Activated naive CD8-positive, alpha-beta T cell treated with anti-CD3 and anti-CD28 coated beads, Interleukin-2, amount 50 U/mL, for 24 hours (primary cell): ENCODE results near the gene ARHGAP32.

Source experiments
- ATAC-seq: fragments of 150-1000 bp; cut with Tn5 transposase; one replicate; pipeline ENCODE4 v1.10.0; 2021
- DNase-seq: peaks from one replicate; pipeline ENCODE4 v3.0.0; 2021
- H3K27ac Mint-ChIP-seq: one replicate; pipeline ENCODE4 v1.8.0; 2021; ENCODE audit warnings: mild to moderate bottlenecking, mixed read lengths
- H3K27me3 Mint-ChIP-seq: one replicate; pipeline ENCODE4 v1.8.0; 2021; ENCODE audit warnings: mixed read lengths
- H3K36me3 Mint-ChIP-seq: one replicate; pipeline ENCODE4 v1.8.0; 2021; ENCODE audit warnings: low read depth, mixed read lengths
- H3K4me1 Mint-ChIP-seq: one replicate; pipeline ENCODE4 v1.8.0; 2021; ENCODE audit warnings: mixed read lengths
- H3K4me3 Mint-ChIP-seq: one replicate; pipeline ENCODE4 v1.8.0; 2021; ENCODE audit warnings: mild to moderate bottlenecking, moderate library complexity, mixed read lengths
- H3K9me3 Mint-ChIP-seq: one replicate; pipeline ENCODE4 v1.8.0; 2021; ENCODE audit warnings: mixed read lengths

The ARHGAP32 gene

DNA sequence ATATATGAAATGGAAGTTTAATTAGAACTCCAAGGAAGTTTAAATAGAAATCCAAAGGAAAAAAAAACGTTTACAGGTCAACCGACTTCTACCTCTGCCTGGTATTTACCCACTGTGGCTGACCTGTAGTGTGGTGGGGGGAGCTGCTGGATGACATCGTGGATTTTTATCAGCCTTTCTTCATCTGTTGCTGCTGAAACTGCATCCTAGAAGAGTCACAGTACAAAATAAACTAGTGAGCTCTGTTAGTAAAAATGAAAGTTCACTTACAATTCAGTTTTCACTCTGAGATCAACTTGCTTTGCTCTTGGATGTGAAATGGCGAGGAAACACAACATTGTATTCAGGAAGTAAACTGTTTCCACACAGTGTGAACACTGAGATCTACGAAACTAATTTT lies 206.2 kb downstream of the ARHGAP32 start:
- ATAC-seq, result no peak
- DNase-seq, result no peak
- Mint-ChIP-seq H3K4me3 (no peak overlapping the region), H3K27me3 (no peaks in the 10 kb centered on the region), H3K36me3 (peaks cover 2% of the 10 kb centered on the region), H3K9me3 (peaks cover 5% of the 10 kb centered on the region), H3K4me1 (no peaks in the 10 kb centered on the region), H3K27ac (no peak overlapping the region)

DNA sequence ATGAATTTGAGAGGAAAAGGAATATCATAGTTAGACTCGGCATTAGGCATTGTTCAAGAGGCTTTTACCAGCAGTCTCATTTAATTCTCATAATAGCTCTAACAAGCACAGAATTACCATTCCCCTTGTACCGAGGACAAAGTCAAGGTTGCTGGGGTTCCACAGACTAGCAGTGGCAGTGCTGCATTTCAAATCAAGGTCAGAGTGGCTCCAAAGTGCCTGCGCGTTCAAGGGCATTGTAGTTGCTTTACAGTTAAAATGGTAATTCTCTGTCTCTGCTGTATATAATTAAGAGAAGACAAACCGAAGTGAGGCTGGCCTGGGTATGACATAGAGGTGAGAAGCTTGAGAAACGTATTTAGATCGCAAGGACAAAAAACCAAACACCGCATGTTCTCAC lies 209.1 kb downstream of the ARHGAP32 start:
- Mint-ChIP-seq H3K4me1 (no peaks in the 10 kb centered on the region), H3K36me3 (no peaks in the 10 kb centered on the region), H3K9me3 (no peaks in the 10 kb centered on the region), H3K27ac (no peak overlapping the region), H3K27me3 (no peaks in the 10 kb centered on the region), H3K4me3 (no peak overlapping the region)
- DNase-seq (no peak), ATAC-seq (no peak)

DNA sequence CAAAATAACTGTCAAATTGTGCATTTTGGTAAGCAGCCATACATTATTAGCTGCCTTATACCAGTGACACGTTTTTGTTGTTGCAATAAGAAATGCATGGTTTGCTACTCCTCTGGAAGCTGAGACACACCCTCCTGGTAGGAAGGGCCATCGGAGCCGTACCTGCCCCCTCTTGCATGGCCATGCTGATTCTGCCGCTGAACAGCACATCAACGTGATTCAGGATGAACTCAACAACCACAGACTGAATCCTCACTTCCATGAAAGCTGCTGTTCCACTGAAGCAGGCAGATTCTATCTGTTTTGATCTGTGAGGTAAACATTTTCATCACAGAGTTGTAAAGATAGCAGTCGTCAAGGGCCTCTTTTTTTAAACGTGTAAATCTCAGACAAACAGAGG lies 210.9 kb downstream of the ARHGAP32 start:
- H3K36me3 Mint-ChIP-seq, result no peaks in the 10 kb centered on the region
- no peak overlapping the region for H3K27ac Mint-ChIP-seq
- no peaks in the 10 kb centered on the region for H3K27me3 Mint-ChIP-seq
- no peak for DNase-seq
- H3K9me3 Mint-ChIP-seq, result no peaks in the 10 kb centered on the region
- H3K4me3 Mint-ChIP-seq, result no peak overlapping the region
- no peak for ATAC-seq
- no peaks in the 10 kb centered on the region for H3K4me1 Mint-ChIP-seq

DNA sequence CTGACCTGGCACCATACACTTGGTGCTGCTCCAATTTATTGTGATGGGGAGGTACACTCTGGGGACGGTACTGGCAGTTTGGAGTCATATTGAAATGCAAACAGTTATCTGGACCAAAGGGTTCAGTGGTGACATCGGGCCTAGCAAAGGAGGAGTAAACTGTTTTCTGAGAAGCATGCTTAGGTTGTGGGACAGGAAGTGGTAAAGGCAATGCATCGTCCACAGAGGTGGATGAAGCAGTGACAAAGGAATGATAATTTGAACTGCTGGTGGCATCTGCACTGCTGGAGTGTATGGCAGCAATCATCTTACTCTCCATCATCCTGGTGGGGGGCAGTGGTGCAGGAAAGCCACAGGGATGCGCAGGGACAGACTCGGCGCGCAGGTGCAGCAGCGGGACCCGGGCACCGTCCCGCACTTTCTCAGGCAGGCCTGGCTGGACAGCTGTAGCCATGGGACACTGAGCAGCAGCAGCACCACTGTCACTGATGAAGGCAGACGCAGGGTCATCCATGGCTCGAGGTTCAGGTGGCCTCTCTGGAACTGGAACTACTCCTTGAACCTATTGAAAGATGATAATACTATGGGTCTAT lies 221.4 kb downstream of the ARHGAP32 start:
- peaks cover 6% of the 10 kb centered on the region for H3K36me3 Mint-ChIP-seq
- ATAC-seq (no peak), DNase-seq (no peak)
- H3K9me3 Mint-ChIP-seq, result no peaks in the 10 kb centered on the region
- H3K27ac Mint-ChIP-seq, result no peak overlapping the region
- H3K27me3 Mint-ChIP-seq, result no peaks in the 10 kb centered on the region
- H3K4me1 Mint-ChIP-seq, result peaks cover 1% of the 10 kb centered on the region
- H3K4me3 Mint-ChIP-seq, result no peak overlapping the region

DNA sequence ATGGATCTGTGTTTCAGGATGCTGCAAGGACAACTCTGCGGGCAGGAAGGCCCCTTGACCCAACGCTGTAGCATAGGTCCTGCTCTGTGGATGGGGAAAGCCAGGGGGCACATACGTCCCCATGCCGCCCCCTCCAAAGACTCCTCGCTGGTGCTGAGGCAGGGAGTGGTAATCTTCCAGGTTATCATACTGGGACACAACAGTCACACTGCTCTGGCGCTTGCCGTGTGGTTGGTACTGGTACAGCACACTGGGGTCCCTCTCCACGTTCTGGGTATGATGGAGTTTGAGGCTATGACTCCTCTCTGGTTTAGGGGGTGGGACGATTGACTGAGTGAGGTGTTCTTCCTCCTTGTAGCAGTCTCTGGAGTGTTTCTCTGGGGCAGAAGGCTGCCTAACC lies 223.2 kb downstream of the ARHGAP32 start:
- H3K27me3 Mint-ChIP-seq, result no peaks in the 10 kb centered on the region
- ATAC-seq, result no peak

DNA sequence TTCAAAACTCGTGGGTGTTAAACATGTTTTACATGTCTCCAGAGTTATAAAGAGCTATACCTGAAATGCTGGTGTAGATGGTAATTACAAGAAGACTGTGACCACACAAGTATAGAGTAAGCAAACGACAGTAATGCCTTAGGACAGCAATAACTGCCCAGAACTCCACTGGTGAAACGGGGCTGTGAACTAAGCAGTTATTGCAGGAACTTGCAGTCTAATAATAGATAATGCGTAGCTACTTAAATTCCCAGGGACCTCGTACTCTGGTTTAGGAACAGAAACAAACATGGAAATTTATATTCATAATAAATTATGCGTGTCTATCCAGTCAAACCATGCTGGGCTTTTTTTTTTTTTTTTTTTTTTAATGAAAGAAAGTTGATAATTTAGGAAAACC lies 224.5 kb downstream of the ARHGAP32 start:
- Mint-ChIP-seq H3K4me1 (peaks cover 27% of the 10 kb centered on the region), H3K27me3 (no peaks in the 10 kb centered on the region), H3K4me3 (no peak overlapping the region), H3K27ac (no peak overlapping the region), H3K36me3 (peaks cover 6% of the 10 kb centered on the region), H3K9me3 (no peaks in the 10 kb centered on the region)
- no peak for ATAC-seq
- DNase-seq, result no peak

More for the DNA sequence above, 223.2 kb downstream of the ARHGAP32 start:
- H3K9me3 Mint-ChIP-seq, result no peaks in the 10 kb centered on the region
- H3K36me3 Mint-ChIP-seq, result peaks cover 6% of the 10 kb centered on the region
- no peak for DNase-seq
- H3K27ac Mint-ChIP-seq, result no peak overlapping the region
- peaks cover 18% of the 10 kb centered on the region for H3K4me1 Mint-ChIP-seq
- no peak overlapping the region for H3K4me3 Mint-ChIP-seq

DNA sequence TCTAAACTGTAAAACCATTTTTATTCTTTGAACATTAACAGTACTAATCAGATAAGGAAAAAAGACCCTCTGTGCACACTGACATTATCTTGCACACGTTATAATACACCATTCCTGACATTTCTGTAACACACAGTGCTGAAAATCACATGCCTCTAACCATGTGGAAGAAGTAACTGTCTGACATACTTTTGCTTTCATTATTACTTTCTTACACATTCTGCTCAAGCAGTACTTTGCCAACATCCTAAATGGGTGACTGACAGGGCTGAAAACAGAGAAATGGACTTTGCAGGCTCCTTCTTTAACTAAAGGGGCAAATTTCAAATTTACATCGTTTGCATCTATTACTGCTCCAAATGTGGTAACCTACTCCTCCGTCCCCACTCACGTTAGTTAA lies 226.6 kb downstream of the ARHGAP32 start:
- DNase-seq (no peak), ATAC-seq (peak; percentile 75)
- Mint-ChIP-seq H3K27me3 (peaks cover 2% of the 10 kb centered on the region), H3K9me3 (no peaks in the 10 kb centered on the region), H3K4me3 (no peak overlapping the region), H3K27ac (no peak overlapping the region), H3K4me1 (peaks cover 27% of the 10 kb centered on the region), H3K36me3 (peaks cover 3% of the 10 kb centered on the region)

DNA sequence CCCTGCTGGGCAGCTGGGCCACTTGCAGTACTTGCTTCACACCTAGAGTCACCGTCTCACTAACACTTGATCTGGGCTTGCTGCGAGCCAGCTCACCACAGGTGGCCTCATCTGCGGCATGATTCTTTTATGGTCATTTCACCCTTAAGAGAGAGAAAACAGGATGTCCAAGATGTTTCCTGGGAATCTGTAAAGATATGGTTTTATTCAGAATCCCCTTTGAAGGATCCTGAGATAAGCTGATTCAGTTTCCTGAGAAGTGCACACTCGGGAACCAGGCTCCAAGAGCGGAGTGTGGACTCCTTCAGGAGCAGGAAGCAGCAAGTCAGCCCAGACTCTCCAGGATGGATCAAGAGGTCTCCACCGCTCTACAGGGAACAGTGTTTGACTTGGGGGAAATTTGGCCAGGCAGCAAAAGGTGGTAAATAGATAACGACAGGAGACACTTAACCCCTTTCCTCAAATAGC lies 227.6 kb downstream of the ARHGAP32 start:
- no peaks in the 10 kb centered on the region for H3K36me3 Mint-ChIP-seq
- no peak overlapping the region for H3K4me3 Mint-ChIP-seq
- peaks cover 2% of the 10 kb centered on the region for H3K27me3 Mint-ChIP-seq
- no peaks in the 10 kb centered on the region for H3K9me3 Mint-ChIP-seq
- peaks cover 27% of the 10 kb centered on the region for H3K4me1 Mint-ChIP-seq
- ATAC-seq (no peak), DNase-seq (no peak)
- H3K27ac Mint-ChIP-seq, result no peak overlapping the region

DNA sequence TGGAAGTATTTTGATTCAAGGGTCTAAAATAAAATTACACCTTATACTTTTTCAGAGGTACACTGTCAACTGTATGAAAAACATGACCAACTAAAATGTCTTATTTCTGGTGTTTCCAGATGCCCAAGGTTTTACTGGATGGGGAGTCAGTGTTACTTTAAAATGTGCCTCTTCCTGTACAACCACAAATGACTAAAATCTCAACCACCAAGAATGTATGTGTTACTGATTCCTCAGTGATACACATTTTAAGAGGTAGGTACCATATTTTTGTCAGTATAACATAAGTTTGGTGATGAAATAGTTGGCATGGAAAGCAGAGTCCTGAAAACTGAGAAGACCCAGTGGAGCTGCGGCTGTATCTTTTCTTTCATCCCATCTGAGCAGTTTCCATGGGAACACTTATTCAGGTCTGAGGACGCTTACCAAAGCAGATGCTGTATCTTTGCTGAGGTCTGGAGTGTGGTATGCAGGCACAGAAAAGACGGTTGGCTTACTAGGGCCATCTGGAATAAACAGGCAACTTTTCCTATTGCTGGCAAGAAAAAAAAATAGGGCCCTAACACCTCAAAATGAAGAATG lies 228.3 kb downstream of the ARHGAP32 start:
- Mint-ChIP-seq H3K27me3 (peaks cover 2% of the 10 kb centered on the region), H3K4me1 (peaks cover 27% of the 10 kb centered on the region), H3K27ac (no peak overlapping the region), H3K36me3 (no peaks in the 10 kb centered on the region), H3K9me3 (no peaks in the 10 kb centered on the region), H3K4me3 (no peak overlapping the region)
- DNase-seq (no peak), ATAC-seq (peak; percentile 50)

DNA sequence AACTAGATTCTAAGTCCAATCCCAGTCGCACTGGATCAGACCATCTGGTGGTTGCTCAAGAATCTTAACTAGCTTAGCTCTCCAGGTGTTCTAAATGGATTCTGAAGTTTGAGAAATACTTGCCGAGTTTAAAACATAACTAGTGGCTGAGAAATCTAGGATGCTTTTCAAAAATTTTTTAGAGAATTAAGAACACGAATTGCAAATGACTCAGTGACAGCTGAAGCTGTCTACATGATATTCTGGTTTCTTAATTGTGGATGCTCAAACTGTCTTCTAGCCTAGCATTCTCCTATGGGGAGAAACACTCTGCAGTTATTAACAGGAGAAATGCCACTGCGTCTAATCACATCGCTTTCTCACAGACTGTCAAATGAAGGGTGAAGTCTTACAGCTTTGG lies 229.2 kb downstream of the ARHGAP32 start:
- Mint-ChIP-seq H3K9me3 (no peaks in the 10 kb centered on the region), H3K27ac (no peak overlapping the region), H3K36me3 (no peaks in the 10 kb centered on the region), H3K4me3 (no peak overlapping the region), H3K4me1 (peaks cover 27% of the 10 kb centered on the region), H3K27me3 (peaks cover 2% of the 10 kb centered on the region)
- ATAC-seq (no peak), DNase-seq (no peak)

DNA sequence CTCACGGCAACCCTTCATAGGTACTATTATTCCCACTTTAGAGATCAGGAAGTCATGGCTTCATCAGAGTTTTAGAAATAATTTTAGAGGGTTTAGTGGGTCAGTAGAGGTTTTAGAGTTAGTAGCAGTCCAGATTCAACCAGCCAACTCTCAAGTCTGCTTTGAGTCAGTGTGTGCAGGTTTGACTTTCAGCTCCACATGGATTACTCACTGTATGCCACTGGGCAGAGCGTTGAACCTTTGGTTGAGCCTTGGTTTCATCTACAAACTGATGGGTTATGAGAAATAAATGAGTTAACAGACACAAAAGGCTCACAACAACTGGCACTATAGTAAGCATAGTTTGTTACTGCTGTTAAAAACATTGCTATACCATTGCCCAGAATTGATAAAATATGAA lies 230.5 kb downstream of the ARHGAP32 start:
- ATAC-seq, result no peak
- H3K36me3 Mint-ChIP-seq, result no peaks in the 10 kb centered on the region
- no peak overlapping the region for H3K4me3 Mint-ChIP-seq
- H3K27ac Mint-ChIP-seq, result no peak overlapping the region
- peaks cover 5% of the 10 kb centered on the region for H3K27me3 Mint-ChIP-seq
- no peaks in the 10 kb centered on the region for H3K9me3 Mint-ChIP-seq
- no peak for DNase-seq
- peaks cover 27% of the 10 kb centered on the region for H3K4me1 Mint-ChIP-seq

DNA sequence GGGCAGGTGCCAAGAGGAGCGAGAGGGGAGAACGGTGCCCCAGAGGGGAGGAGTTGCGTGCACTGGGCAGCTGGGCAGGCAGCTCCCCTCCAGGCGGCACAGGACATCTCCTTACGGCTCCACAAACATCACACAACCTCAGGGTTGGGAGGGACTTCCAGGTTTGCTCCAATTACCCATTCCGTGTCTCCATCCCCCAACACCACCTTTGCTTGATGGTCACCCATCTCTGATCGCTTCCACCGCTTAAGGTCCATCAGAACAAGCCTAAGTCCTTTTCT lies 235.0 kb downstream of the ARHGAP32 start:
- Mint-ChIP-seq H3K36me3 (no peaks in the 10 kb centered on the region), H3K4me1 (peaks cover 1% of the 10 kb centered on the region), H3K27ac (no peak overlapping the region), H3K27me3 (peaks cover 11% of the 10 kb centered on the region), H3K9me3 (no peaks in the 10 kb centered on the region), H3K4me3 (no peak overlapping the region)
- DNase-seq (no peak), ATAC-seq (no peak)

DNA sequence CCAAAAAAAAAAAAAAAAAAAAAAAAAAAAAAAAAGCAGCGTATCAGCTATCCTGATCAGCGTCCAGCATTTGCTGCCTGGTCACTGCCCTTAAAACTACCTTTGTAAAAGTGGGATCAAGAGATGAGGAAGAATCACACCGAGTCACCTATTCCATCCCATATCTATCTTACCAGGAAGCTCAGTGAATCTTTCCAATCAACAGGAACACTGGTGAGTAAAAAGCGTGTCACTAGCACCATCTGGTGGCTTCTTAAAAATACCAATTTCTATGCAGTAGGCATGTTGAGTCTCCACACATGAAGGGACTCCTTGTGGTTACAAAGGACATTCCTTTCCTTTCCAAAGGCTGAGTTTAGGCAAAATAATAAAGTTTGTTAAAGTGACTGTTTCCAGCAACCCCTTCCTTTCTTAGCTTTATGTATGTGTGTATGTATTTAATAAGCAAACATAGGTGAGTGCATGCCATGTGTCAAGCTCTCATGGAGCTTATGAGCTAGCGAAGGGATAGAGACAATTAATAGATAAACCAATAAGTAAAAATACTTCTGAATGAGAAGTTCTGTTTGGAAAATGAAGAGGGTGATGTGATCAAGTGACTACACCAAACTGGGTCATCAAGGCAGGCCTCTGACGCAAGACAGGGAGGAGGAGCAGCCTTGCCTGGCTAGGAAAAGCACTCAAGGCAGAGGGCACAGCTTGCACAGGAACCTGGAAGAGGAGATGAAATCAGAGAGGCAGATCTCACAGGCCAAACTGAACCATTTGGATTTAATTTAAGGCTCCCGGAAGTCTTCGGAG lies 235.5 kb downstream of the ARHGAP32 start:
- DNase-seq, result peak; percentile 16
- H3K9me3 Mint-ChIP-seq, result no peaks in the 10 kb centered on the region
- H3K4me1 Mint-ChIP-seq, result peaks cover 1% of the 10 kb centered on the region
- peaks cover 9% of the 10 kb centered on the region for H3K27me3 Mint-ChIP-seq
- ATAC-seq, result no peak
- H3K36me3 Mint-ChIP-seq, result no peaks in the 10 kb centered on the region
- H3K27ac Mint-ChIP-seq, result no peak overlapping the region
- H3K4me3 Mint-ChIP-seq, result no peak overlapping the region

DNA sequence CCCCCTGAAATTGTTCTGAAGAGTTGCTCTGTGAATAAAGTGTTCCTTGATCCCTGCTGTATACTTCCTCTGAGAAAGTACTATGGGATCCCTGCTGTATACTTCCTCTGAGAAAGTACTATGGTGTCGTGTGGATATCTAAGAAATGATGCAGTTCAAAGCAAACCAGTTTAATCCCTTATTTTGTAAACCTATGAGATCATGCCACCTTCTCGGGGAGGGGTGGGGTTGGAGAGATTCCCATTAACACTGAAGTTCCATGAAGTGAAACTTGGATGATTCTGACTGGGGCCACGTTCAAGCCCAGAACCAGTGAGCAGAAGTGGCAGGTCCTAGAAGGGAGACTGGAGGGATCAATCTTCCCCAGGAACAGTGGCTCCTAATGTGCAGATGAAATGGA lies 236.5 kb downstream of the ARHGAP32 start:
- Mint-ChIP-seq H3K27ac (no peak overlapping the region), H3K36me3 (no peaks in the 10 kb centered on the region), H3K27me3 (peaks cover 9% of the 10 kb centered on the region), H3K4me3 (no peak overlapping the region), H3K9me3 (no peaks in the 10 kb centered on the region), H3K4me1 (peaks cover 1% of the 10 kb centered on the region)
- DNase-seq, result no peak
- no peak for ATAC-seq

DNA sequence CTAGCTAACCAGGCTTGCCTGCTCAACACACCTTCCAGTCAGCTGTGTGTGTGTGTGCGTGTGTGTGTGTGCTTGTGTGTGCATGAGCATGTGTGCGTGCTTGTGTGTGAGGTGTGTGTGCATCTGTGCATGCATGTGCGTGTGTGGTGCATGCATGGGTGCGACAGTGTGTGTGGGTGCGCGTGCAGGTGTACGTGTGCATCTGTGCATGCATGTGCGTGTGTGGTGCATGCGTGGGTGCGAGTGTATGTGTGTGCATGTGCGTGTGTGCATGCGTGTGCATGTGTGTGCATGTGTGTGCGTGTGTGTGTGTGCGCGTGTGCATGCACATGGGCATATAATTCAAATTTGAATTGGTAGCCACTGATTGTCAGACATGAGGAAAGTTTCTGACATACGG lies 239.0 kb downstream of the ARHGAP32 start:
- peaks cover 1% of the 10 kb centered on the region for H3K4me1 Mint-ChIP-seq
- H3K27me3 Mint-ChIP-seq, result peaks cover 10% of the 10 kb centered on the region
- no peaks in the 10 kb centered on the region for H3K9me3 Mint-ChIP-seq
- H3K36me3 Mint-ChIP-seq, result no peaks in the 10 kb centered on the region
- H3K27ac Mint-ChIP-seq, result no peak overlapping the region
- ATAC-seq (no peak), DNase-seq (no peak)
- H3K4me3 Mint-ChIP-seq, result no peak overlapping the region
